ENCODE data around the gene GABRR2.

The GABRR2 gene

GRCh38 chr6:89302195-89302770, 12.8 kb downstream of the GABRR2 start:
- Histone ChIP-seq H3K79me2 (ENCODE audit: insufficient read depth, low read length) (no peaks in the 10 kb centered on the region), H3K27ac (ENCODE audit: low read depth, low read length, poor library complexity, severe bottlenecking) (no peak overlapping the region), H3K4me3 (ENCODE audit: low read depth, low read length, poor library complexity, severe bottlenecking) (no peak overlapping the region), H3K4me2 (ENCODE audit: low read length) (no peak overlapping the region), H3K9me2 (ENCODE audit: low read depth, low read length) (no peaks in the 10 kb centered on the region), H3K9ac (ENCODE audit: low read length) (no peak overlapping the region), H3K27me3 (ENCODE audit: insufficient read depth, low read length) (no peaks in the 10 kb centered on the region), H3F3A (ENCODE audit: insufficient read depth, low read length) (no peaks in the 10 kb centered on the region), H3K9me3 (ENCODE audit: low read length) (peaks cover 3% of the 10 kb centered on the region; the same call in 1 of the 2 replicates), H4K20me1 (ENCODE audit: insufficient read depth, low read length) (no peaks in the 10 kb centered on the region), H3K4me1 (ENCODE audit: insufficient read depth, low read length, severe bottlenecking) (peaks cover 15% of the 10 kb centered on the region), H2AFZ (ENCODE audit: low read length) (no peak overlapping the region), H3K36me3 (ENCODE audit: insufficient read depth, low read length) (no peaks in the 10 kb centered on the region; the same call in 1 of the 2 replicates)
- no peak for TF ChIP-seq EZH2 (IDR thresholded peaks at IDR 0.05; ENCODE audit: borderline replicate concordance, low read length)
- TF ChIP-seq CTCF (IDR thresholded peaks at IDR 0.05; ENCODE audit: low read length), result no peak

- no peaks in the 10 kb centered on the region for H3K79me2 ChIP-seq (ENCODE audit: insufficient read depth, low read length)
- peaks cover 3% of the 10 kb centered on the region; the same call in 1 of the 2 replicates for H3K9me3 ChIP-seq (ENCODE audit: low read length)
- H3K4me3 ChIP-seq (ENCODE audit: low read depth, low read length, poor library complexity, severe bottlenecking), result no peak overlapping the region
- H3K27me3 ChIP-seq (ENCODE audit: insufficient read depth, low read length), result no peaks in the 10 kb centered on the region
- H3K36me3 ChIP-seq (ENCODE audit: insufficient read depth, low read length), result no peaks in the 10 kb centered on the region; the same call in 1 of the 2 replicates
- TF ChIP-seq CTCF (IDR thresholded peaks at IDR 0.05; ENCODE audit: low read length), result no peak
- TF ChIP-seq EZH2 (IDR thresholded peaks at IDR 0.05; ENCODE audit: borderline replicate concordance, low read length), result no peak
- H3K4me2 ChIP-seq (ENCODE audit: low read length), result no peak overlapping the region
- H3K27ac ChIP-seq (ENCODE audit: low read depth, low read length, poor library complexity, severe bottlenecking), result no peak overlapping the region
- no peaks in the 10 kb centered on the region for H3F3A ChIP-seq (ENCODE audit: insufficient read depth, low read length)
- H3K9ac ChIP-seq (ENCODE audit: low read length), result no peak overlapping the region
- no peaks in the 10 kb centered on the region for H4K20me1 ChIP-seq (ENCODE audit: insufficient read depth, low read length)
- no peak overlapping the region for H2AFZ ChIP-seq (ENCODE audit: low read length)
- H3K4me1 ChIP-seq (ENCODE audit: insufficient read depth, low read length, severe bottlenecking), result peaks cover 15% of the 10 kb centered on the region
- H3K9me2 ChIP-seq (ENCODE audit: low read depth, low read length), result no peaks in the 10 kb centered on the region
These were observed 13.4 kb downstream of the GABRR2 start for GRCh38 chr6:89301586-89302194.

- no peak overlapping the region for H3K4me2 ChIP-seq (ENCODE audit: low read length)
- H3F3A ChIP-seq (ENCODE audit: insufficient read depth, low read length), result no peaks in the 10 kb centered on the region
- no peak overlapping the region for H3K4me3 ChIP-seq (ENCODE audit: low read depth, low read length, poor library complexity, severe bottlenecking)
- no peaks in the 10 kb centered on the region for H3K9me2 ChIP-seq (ENCODE audit: low read depth, low read length)
- no peak overlapping the region for H3K27ac ChIP-seq (ENCODE audit: low read depth, low read length, poor library complexity, severe bottlenecking)
- H3K4me1 ChIP-seq (ENCODE audit: insufficient read depth, low read length, severe bottlenecking), result peaks cover 15% of the 10 kb centered on the region
- TF ChIP-seq EZH2 (IDR thresholded peaks at IDR 0.05; ENCODE audit: borderline replicate concordance, low read length) (no peak), CTCF (IDR thresholded peaks at IDR 0.05; ENCODE audit: low read length) (peak; percentile 30; the same call in 1 of the 2 replicates)
- no peak overlapping the region for H3K9ac ChIP-seq (ENCODE audit: low read length)
- peaks cover 3% of the 10 kb centered on the region; the same call in 1 of the 2 replicates for H3K9me3 ChIP-seq (ENCODE audit: low read length)
- no peak overlapping the region for H2AFZ ChIP-seq (ENCODE audit: low read length)
- H4K20me1 ChIP-seq (ENCODE audit: insufficient read depth, low read length), result no peaks in the 10 kb centered on the region
- H3K36me3 ChIP-seq (ENCODE audit: insufficient read depth, low read length), result no peaks in the 10 kb centered on the region; the same call in 1 of the 2 replicates
- no peaks in the 10 kb centered on the region for H3K79me2 ChIP-seq (ENCODE audit: insufficient read depth, low read length)
- no peaks in the 10 kb centered on the region for H3K27me3 ChIP-seq (ENCODE audit: insufficient read depth, low read length)
These were observed 15.6 kb downstream of the GABRR2 start for GRCh38 chr6:89299466-89299850.

Measured in OCI-LY1 (cell line).